GM21723 (cell line): ENCODE measurements around the gene GAPVD1.

Source experiments
- ATAC-seq: cut with Tn5 transposase; IDR thresholded peaks from one replicate; pipeline ENCODE4 v1.9.1; 2021; ENCODE audit warnings: mild to moderate bottlenecking, moderate library complexity; ENCODE audit not compliant: unreplicated experiment

The GAPVD1 gene

DNA sequence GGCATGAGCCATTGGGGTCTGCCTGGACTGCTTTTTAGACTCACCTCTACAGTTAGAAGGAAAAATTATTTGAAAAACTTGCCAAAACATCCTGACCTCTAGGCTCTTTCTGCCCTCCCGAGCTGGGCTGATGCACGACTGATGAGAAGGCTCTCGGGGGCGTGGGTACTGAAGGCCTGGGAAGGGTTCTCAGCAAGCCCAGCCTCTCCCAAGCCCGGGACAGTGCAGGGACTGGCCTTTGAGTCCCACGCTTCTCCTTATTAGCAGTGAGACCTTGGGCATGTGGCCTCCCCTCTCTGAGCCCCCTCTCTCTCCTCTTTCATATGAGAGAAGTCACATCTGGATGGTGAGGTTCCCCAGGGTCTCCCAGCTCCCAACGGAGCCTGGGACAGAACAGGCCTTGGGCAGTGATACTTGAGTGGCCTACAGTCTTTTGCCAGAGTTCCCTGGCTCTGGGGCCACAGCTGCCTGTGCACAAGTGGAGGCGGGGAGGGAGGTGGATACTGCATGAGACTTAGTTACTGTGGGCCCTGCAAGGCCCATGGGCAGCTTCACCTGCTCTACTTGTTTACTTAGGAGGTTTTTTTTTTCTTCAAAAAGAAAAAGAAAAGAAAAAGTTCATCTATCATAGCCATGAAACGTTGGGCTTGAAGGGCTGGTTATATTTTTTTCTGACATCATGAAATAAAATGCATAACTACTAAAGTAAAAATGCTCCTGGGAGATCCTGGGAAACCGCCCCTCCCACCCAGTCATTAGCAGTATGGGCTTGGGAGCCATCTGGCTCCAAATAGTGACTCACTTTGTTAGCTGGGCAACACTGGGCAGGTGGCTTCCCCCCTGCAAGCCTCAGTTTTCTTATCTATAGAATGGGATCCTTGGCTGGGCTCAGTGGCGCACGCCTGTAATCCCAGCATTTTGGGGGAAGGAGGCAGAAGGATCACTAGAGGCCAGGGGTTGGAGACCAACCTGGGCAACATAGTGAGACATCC lies 139.4 kb downstream of the GAPVD1 start:
- ATAC-seq: no peak

DNA sequence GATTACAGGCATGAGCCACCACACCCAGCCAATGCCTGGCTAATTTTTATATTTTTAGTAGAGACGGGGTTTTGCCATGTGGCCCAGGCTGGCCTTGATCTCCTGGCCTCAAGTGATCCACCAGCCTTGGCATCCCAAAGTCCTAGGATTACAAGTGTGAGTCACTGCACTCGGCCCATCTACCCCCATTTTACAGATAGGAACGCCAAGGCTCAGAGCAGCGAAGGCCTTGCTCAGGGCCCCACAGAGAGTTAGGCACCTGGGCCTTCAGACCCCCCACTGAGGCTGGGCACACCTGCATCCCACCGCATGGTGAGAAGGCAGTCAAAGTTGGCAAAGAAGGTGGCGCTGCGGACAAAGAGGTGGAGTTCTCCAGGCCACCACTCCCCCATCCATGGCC lies 143.1 kb downstream of the GAPVD1 start:
- ATAC-seq: no peak

DNA sequence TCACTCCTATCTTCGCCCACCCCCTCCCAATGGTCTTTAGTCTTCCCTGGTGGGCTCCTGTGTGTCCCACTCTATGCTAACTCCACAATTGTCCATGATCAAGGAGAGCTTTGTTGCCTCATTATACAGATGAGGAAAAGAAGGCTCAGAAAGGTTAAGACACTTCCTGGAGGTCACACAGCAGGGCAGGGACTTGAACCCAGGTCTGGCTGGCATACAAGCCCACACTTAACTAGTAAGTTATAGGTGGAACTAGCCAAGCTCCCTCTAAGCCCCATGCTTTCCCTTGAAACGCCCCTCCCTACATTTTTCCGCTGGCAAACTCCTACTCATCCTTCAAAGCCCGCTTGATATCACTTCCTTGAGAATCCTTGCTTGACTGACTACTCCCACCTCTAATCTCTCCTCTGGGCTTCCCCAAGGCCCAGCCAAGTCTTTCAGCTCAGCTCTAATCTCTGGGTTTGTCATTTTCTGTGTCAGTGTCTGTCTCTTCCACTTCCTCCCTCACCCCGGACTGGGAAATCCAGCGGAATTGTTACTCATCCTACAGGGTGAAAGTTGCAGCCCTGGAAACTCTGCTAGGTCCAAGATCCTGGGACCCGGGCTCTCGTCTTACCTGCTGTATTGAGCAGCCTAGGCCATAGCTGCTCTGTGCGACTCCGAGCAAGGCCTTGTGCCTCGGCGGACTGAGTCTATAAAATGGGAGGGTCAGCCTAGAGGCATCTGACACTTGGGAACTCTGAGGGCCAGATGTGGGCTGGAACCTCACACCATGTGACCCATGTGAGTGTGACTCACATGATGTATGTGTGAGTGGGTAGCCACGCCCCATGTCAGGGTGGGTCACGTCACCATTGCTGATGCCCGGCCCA lies 144.5 kb downstream of the GAPVD1 start:
- ATAC-seq: no peak

DNA sequence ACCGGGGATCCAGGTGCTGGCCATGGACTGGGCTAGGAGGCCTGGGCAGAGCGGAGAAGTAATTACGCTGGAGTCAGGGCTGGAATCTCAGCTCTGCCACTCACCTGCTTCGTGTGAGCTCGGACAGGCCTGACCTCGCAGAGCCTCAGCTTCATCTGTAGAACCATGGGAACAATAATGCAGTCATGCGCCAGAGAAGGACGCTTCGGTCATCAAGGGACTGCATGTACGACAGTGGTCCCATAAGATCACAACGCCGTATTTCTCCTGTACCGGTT lies 145.1 kb downstream of the GAPVD1 start:
- no peak for ATAC-seq

DNA sequence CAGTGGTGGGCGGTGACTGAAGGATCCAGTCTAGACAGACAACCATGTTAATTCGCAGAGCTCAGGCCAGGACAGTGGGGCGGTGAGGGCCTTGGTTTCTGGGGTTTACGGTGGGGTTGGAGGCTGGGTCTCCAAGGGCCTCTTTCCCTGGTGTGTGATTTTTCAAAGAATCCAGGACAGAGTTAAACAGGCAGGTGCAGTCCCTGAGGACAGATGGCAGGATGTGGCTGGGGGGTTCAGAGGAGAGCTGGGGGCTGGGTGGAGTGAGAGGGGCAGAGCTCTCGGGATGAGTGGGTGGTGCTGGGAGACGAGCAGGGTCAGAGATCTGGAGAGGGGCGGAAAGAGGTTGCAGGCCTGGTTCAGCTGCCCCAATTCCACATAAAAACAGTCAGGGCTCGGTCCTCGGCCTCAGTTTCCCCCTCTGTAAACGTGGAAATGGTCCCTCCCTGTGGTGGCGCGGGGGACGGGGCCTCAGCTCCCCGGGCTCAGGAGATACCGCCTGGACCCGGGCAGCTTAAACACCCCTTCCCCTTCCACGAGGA lies 145.9 kb downstream of the GAPVD1 start:
- peak; percentile 22 for ATAC-seq

DNA sequence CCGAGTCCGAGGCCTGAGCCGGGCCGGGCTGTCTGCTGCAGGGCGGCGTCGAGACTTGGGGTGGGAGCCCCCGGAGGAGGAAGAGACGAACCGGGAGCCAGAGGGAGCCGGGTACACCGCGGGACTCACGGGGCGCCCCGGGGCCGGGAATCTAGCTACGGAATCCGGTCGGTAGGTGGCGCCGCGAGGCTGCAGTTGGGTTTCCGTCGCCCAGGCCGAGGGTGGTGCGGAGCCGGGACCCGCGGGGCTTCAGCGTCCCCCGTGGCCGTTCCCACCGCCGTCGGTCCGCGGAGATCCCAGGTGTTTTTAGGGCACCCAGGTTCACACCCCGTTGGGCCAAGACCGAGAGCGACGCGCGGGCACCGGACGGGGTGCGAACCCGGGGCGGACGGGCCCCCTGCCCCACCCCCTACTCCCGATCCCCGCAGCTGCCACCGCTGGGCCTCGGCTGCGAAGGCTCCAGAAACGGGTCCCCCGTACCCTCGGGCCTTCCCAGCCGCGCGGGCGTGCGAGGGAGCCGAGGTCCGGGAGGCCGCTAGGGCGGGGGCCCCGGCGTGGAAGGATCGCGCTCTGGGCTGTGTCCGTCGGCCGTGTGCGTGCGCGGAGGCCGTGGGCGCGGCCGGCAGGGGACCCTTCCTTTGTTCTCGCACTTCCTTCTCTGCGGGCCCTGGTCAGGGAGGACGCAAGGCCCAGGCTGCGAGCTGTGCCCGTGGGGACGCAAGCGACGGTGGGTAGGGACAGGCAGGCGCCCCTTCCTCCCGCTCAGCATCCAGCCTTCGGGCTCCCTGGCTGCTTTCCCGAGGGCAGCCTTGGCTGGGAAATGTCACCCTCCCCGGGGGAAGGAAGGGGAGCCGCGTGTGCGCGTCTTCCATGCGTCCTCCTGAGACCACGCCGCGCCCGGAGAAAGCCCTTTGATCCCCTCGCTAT lies 146.6 kb downstream of the GAPVD1 start:
- ATAC-seq: peak; percentile 84

DNA sequence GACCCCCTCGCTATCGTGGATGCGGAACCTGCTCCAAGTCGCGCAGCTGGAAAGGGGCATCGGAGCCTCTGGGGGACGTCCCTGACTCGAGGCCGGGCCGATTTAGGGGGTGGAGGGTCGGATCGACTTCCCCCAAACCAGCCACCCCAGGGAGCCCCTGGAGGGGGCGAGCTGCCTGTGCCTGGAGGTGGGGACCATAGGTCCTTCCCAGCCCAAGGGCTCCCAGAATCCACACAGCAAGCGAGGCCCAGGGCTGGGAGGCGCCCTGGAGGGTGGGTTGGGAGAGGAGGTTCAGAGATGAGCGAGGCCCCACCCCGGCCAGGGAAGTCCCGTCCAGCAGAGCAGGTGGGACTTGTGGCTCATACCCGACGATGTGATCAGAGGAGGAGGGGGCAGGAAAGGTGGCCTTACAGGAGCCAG lies 147.6 kb downstream of the GAPVD1 start:
- no peak for ATAC-seq

DNA sequence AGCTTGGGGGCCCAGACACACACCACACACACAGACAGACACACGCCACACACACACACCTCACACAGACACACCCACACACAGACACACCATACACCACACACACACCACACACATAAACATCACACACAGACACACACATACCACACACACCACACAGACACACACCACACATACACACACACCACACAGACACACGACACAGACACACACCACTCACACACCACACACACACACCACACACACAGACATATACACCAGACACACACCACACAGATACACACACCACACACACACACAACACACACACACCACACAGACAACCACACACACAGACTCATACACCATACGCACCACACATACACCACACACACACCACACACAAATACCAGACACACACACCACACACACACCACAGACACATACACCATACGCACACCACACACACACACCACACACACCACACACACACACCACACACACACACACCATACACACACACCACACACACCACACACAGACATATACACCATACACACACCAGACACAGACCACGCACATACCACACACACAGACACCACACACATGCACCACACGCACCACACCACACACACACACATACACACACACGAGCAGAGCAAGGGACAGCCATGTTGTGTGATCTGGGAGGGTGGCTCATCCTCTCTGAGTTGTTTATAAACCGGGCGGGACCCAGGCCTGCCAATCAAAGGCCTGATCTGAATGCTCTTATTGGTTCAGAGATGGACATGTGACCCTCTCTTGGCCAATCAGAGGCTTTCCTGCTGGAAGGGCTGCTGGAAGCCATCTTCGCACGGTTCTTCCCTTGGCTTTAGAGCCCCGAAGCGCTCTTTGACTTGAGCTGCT lies 148.3 kb downstream of the GAPVD1 start:
- ATAC-seq: no peak

DNA sequence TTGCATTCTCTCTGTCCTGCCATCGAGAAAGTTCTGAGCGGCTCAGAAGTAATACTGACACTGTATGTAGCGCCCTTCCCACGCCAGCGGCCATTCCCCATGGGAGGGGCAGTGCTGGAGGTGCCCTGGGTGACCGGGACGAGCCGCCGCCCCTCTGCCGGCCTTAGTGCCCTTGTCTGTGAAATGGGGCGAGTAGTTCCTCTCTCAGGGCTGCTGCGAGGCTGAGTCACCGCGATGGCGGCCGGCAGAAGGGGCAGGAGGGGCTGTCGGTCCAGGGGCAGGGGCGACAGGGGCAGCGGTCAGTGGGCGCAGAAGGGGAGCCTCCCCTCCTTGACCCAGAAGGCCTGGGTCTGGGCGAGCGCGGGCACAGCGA lies 148.9 kb downstream of the GAPVD1 start:
- ATAC-seq: no peak

DNA sequence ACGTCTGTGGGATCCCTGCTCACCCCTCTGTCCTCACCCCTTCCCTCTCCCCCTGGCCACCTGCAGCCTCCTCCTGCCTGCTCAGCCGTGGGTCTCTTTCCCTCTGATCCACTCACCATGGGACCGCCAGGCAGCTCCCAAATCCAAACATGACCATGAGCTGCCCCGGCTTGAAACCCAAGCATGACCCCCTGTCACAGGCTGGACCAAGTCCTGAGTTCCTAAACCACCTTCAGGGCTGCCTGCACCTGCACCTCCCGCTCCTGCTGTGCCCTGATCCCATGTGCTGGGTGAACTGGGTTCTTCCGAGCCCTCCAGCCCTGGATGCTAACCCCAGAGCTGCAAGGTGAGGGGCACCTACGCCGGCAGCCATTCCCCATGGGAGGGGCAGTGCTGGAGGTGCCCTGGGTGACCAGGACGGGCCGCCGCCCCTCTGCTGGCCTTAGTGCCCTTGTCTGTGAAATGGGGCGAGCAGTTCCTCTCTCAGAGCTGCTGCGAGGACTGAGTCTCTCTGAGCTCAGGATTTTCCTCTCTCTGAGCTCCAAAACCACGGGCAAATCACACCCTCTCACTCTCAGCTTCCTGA lies 149.6 kb downstream of the GAPVD1 start:
- ATAC-seq: no peak

DNA sequence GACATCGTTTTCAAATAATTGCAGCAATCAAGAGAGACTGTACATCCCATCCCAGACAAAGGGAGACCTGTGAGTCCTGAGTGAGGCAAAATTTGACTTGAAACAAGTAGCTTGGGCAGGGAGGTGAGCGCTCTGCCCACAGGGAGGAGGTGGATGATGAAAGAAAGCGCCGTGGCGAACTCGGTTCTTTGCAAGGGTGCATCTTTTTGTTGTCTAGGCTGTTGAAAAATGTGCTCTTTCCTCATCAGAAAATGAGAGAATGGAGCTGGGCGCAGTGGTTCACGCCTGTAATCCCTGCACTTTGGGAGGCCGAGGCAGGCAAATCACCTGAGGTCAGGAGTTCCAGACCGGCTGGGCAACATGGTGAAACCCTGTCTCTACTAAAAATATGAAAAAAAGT lies 150.5 kb downstream of the GAPVD1 start:
- no peak for ATAC-seq

DNA sequence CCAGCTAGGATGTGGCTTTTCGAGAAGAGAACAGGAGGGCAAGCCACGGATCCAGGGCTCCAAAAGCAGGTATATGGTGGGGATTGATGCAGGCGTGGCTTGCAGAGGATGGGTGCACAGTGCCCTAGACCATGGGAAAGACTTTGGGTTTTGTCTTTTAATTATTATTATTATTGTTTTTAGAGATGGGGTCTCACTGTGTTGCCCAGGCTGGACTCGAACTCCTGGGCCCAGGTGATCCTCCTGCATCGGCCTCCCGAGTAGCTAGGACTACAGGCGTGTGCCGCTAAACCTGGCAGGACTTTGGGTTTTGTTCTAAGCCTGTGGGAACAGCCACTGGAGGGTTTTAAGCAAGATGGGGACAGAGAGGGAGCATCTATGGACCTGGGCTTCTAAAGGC lies 152.0 kb downstream of the GAPVD1 start:
- ATAC-seq: no peak

DNA sequence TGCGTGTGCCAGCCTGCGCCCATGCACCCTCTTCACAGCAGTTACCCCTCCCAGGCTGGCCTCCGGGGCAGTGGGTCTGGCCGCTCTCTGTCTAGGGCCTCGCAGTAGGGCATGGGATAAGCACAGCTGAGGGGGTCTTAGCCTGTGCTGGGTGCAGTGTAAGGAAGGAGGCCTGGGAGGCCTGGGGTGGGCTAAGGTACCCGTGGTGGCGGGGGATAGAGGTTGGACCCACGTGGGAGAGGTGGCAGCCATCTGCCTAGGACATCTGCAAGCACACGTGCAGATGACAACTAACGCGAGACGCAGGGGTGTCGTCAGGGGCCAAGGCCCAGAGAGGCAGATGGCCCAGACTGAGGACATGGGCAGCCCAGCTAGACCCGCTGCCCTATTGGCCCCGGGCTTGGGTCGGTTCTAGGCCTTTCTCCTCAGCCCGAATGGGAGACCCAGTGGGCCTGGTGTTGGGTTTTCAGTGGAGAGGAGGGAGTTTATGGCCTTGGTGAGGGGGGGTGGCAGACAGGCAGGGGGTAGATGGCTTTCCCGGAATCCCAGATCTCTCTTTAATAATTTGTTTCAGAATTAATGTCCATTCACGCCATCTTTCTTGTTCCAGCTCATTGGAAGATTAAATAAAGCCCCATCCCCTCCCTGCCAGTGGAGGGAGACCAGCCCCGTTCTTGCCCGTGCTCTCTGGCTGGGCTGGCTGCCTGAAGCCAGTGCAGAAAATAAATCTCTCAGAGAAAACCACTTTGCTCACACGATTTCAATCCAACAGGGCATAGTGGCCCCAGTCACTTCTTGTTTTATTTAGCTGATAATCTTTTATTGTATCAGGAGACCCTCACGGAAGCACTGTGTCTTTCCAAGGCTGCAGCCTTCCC lies 154.2 kb downstream of the GAPVD1 start:
- ATAC-seq: no peak

DNA sequence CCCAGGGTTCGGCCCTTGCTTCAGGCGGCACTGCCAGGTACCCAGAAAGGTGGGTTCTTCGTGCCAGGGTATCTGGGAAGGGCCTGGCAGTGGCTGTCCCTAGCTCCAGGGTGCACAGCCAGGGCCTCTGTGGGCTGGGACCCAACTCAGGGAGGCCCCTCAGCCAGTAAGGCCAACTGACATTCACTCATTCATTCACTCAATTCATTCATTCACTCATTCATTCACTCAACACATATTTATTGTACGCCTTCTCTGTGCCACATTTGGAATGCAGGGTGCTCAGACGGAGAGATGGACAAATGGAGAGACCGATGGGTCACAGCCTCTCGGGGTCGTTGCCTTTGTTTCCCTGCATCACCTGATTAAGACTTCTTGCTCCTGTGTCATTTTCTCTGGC lies 154.9 kb downstream of the GAPVD1 start:
- no peak for ATAC-seq
